KG1 (cell line): ENCODE data around the gene PAPPA.

Source experiments
- DNase-seq: peaks from one replicate; lab custom pipeline; 2025; lab: John Stamatoyannopoulos, UW

Gene PAPPA

GRCh38 chr9:116153765-116154333, at the start of gene PAPPA:
TSS of gene PAPPA (plus strand) at chr9:116153791. CDS start at chr9:116154173, 382 bp downstream.
- DNase-seq = no peak

GRCh38 chr9:116103976-116104820, 49.4 kb upstream of the PAPPA start:
- DNase-seq = no peak

- no peak for DNase-seq
Observed at GRCh38 chr9:116112236-116112635, 41.4 kb upstream of the PAPPA start.

GRCh38 chr9:116115761-116116353, 37.7 kb upstream of the PAPPA start:
- DNase-seq = no peak

GRCh38 chr9:116116393-116116792, 37.2 kb upstream of the PAPPA start:
- DNase-seq = no peak

- DNase-seq = no peak
Observed at GRCh38 chr9:116123171-116123570, 30.4 kb upstream of the PAPPA start.

GRCh38 chr9:116124472-116125040, 29.0 kb upstream of the PAPPA start:
- no peak for DNase-seq

- no peak for DNase-seq
Observed at GRCh38 chr9:116133163-116133562, 20.4 kb upstream of the PAPPA start.

- no peak for DNase-seq
Observed at GRCh38 chr9:116134975-116135374, 18.6 kb upstream of the PAPPA start.

- no peak for DNase-seq
Observed at GRCh38 chr9:116137010-116137409, 16.6 kb upstream of the PAPPA start.

GRCh38 chr9:116137581-116137980, 16.0 kb upstream of the PAPPA start:
- no peak for DNase-seq

- no peak for DNase-seq
Observed at GRCh38 chr9:116141864-116142561, 11.6 kb upstream of the PAPPA start.

GRCh38 chr9:116142706-116143492, 10.7 kb upstream of the PAPPA start:
- no peak for DNase-seq

GRCh38 chr9:116144038-116144437, 9.6 kb upstream of the PAPPA start:
- no peak for DNase-seq

- DNase-seq = no peak
Observed at GRCh38 chr9:116144555-116144954, 9.0 kb upstream of the PAPPA start.

- no peak for DNase-seq
Observed at GRCh38 chr9:116145036-116145435, 8.6 kb upstream of the PAPPA start.

- DNase-seq = no peak
Observed at GRCh38 chr9:116147821-116148220, 5.8 kb upstream of the PAPPA start.

- no peak for DNase-seq
Observed at GRCh38 chr9:116149844-116150243, 3.7 kb upstream of the PAPPA start.

GRCh38 chr9:116151199-116151598, 2.4 kb upstream of the PAPPA start:
- DNase-seq = no peak

GRCh38 chr9:116151966-116152381, 1.6 kb upstream of the PAPPA start:
- DNase-seq = no peak

GRCh38 chr9:116152390-116152789, 1.2 kb upstream of the PAPPA start:
- no peak for DNase-seq
